Ovary (tissue), 3 donors: ENCODE data around the gene GPATCH4.

ENCODE experiments used
- CTCF ChIP-seq, 3 donors: fragments of 450-650 bp in 2 of 3; fragments of 200-600 bp in 1 of 3; IDR thresholded peaks; one replicate each; pipeline versions ENCODE4 v1.5.1 to v1.8.0; 2016 to 2022; ENCODE audit warnings: antibody characterized with exemption in 3 of 3, mild to moderate bottlenecking in 1 of 3
- EP300 ChIP-seq: sonication (generic); formaldehyde crosslinking; IDR thresholded peaks from one replicate; pipeline ENCODE4 v1.6.1; 2017; ENCODE audit warnings: antibody characterized with exemption
- POLR2A ChIP-seq: fragments of 450-650 bp; IDR thresholded peaks from one replicate; pipeline ENCODE4 v1.6.1; 2017; ENCODE audit warnings: antibody characterized with exemption, mild to moderate bottlenecking, moderate library complexity
- donor health status: DM: no; HTN: no; CAD: no.

- TF ChIP-seq CTCF (IDR thresholded peaks at IDR 0.05) (no peak), EP300 (no peak), POLR2A (no peak)
Measured at GRCh38 chr1:156622581-156623297, 21.5 kb upstream of the GPATCH4 start.
